GM12878 (cell line): Measurements from ENCODE around the gene B3GNT9. TPM values are rescaled to one million over a fixed set of nuclear protein-coding genes. Genes with fewer than 3 reads are reported as not detected.

ENCODE experiments used
- ATF7 ChIP-seq: fragments of 450-650 bp; IDR thresholded peaks from 2 replicates; pipeline ENCODE4 v1.6.1; 2016; ENCODE audit warnings: low read depth, mild to moderate bottlenecking
- BCL3 ChIP-seq: IDR thresholded peaks from 2 replicates; pipeline ENCODE4 v1.6.1; 2011; ENCODE audit warnings: borderline replicate concordance, low read depth, mild to moderate bottlenecking, moderate library complexity, low read length; ENCODE audit not compliant: insufficient read depth, poor library complexity, severe bottlenecking
- BHLHE40 ChIP-seq, 2 experiments: fragments of 450-650 bp in 1 of 2; IDR thresholded peaks; 2 replicates each; pipeline ENCODE4 v1.6.1; 2011 to 2017; ENCODE audit warnings: low read depth in 2 of 2, borderline replicate concordance in 1 of 2, improper control_type of control experiment in 1 of 2, low read length in 1 of 2, mild to moderate bottlenecking in 1 of 2
- CHD1 ChIP-seq: IDR thresholded peaks from 2 replicates; pipeline ENCODE4 v1.6.1; 2012; ENCODE audit warnings: low read depth, low read length, improper control_type of control experiment
- DPF2 ChIP-seq: fragments of 450-650 bp; IDR thresholded peaks from 2 replicates; pipeline ENCODE4 v1.6.1; 2017; ENCODE audit warnings: mild to moderate bottlenecking
- FOXK2 ChIP-seq: fragments of 450-650 bp; IDR thresholded peaks from 2 replicates; pipeline ENCODE4 v1.6.1; 2017; ENCODE audit warnings: mild to moderate bottlenecking, moderate library complexity
- IRF4 ChIP-seq: IDR thresholded peaks from 2 replicates; pipeline ENCODE4 v1.6.1; 2011; ENCODE audit warnings: low read depth, low read length
- KDM1A ChIP-seq: fragments of 200-600 bp; sonication (generic); IDR thresholded peaks from 2 replicates; pipeline ENCODE4 v1.6.1; 2016; ENCODE audit warnings: borderline replicate concordance
- MTA2 ChIP-seq: fragments of 450-650 bp; IDR thresholded peaks from 2 replicates; pipeline ENCODE4 v1.6.1; 2016; ENCODE audit warnings: low read depth, mild to moderate bottlenecking, moderate library complexity
- NFYA ChIP-seq: IDR thresholded peaks from 2 replicates; pipeline ENCODE4 v1.6.1; 2011; ENCODE audit warnings: low read depth, mild to moderate bottlenecking, low read length, improper control_type of control experiment, borderline replicate concordance
- NFYB ChIP-seq: IDR thresholded peaks from 2 replicates; pipeline ENCODE4 v1.6.1; 2011; ENCODE audit warnings: low read depth, mild to moderate bottlenecking, low read length, improper control_type of control experiment, moderate library complexity; ENCODE audit not compliant: insufficient read depth
- NR2C2 ChIP-seq: IDR thresholded peaks from 2 replicates; pipeline ENCODE4 v1.6.1; 2011; ENCODE audit warnings: borderline replicate concordance, low read depth; ENCODE audit not compliant: control insufficient read depth, insufficient read length
- PBX3 ChIP-seq: IDR thresholded peaks from 2 replicates; pipeline ENCODE4 v1.6.1; 2011; ENCODE audit warnings: mild to moderate bottlenecking, low read depth, low read length, moderate library complexity; ENCODE audit not compliant: insufficient replicate concordance
- RFX5 ChIP-seq: IDR thresholded peaks from 2 replicates; pipeline ENCODE4 v1.6.1; 2011; ENCODE audit warnings: low read depth, low read length, improper control_type of control experiment
- SKIL ChIP-seq: fragments of 450-650 bp; IDR thresholded peaks from 2 replicates; pipeline ENCODE4 v1.6.1; 2017; ENCODE audit warnings: mild to moderate bottlenecking, low read depth, inconsistent platforms; ENCODE audit not compliant: poor library complexity, severe bottlenecking
- SMAD1 ChIP-seq: fragments of 450-650 bp; IDR thresholded peaks from 2 replicates; pipeline ENCODE4 v1.6.1; 2018; ENCODE audit warnings: mild to moderate bottlenecking, low read depth; ENCODE audit not compliant: partially characterized antibody
- SP1 ChIP-seq: IDR thresholded peaks from one replicate; pipeline ENCODE4 v1.6.1; 2011; ENCODE audit warnings: low read depth, low read length
- SPI1 ChIP-seq: IDR thresholded peaks from 2 replicates; pipeline ENCODE4 v1.6.1; 2011; ENCODE audit warnings: low read depth, mild to moderate bottlenecking, low read length, moderate library complexity, borderline replicate concordance; ENCODE audit not compliant: insufficient read depth
- SUPT20H ChIP-seq: IDR thresholded peaks from 2 replicates; pipeline ENCODE4 v1.6.1; 2011; ENCODE audit warnings: low read depth, mild to moderate bottlenecking, low read length, moderate library complexity, borderline replicate concordance; ENCODE audit not compliant: control insufficient read depth
- TARDBP ChIP-seq: IDR thresholded peaks from 2 replicates; pipeline ENCODE4 v1.6.1; 2016; ENCODE audit warnings: borderline replicate concordance
- TCF7 ChIP-seq: IDR thresholded peaks from 2 replicates; pipeline ENCODE4 v1.6.1; 2014; ENCODE audit warnings: antibody characterized with exemption, borderline replicate concordance
- ZBTB4 ChIP-seq: fragments of 450-650 bp; formaldehyde crosslinking; IDR thresholded peaks from 2 replicates; pipeline ENCODE4 v1.4.0; 2022; ENCODE audit warnings: mild to moderate bottlenecking, moderate library complexity
- polyA plus RNA-seq, 11 experiments: library from polyadenylated mRNA; depleted of rRNA in 4 of 11; unstranded in 6 of 11; stranded (reverse) in 5 of 11; fragments of >200 nt; fragmentation: Nextera tagmentation in 4 of 11; fragmentation: Illumina TruSeq in 1 of 11; extraction: Ambion mirVana in 4 of 11; extraction: Trizol in 1 of 11; gene quantifications; 1 replicate in 1 of 11; 2 replicates in 10 of 11; pipeline versions ENCODE4 v1.2.1 to v1.2.3, GENCODE V29; 2011 to 2016; ENCODE audit warnings: inconsistent platforms in 2 of 11, missing spikeins in 2 of 11, low read depth in 1 of 11
- total RNA-seq, 4 experiments: library from RNA; depleted of rRNA in 3 of 4; stranded (reverse); fragments of >200 nt in 3 of 4; fragmentation: Illumina TruSeq in 1 of 4; extraction: Trizol in 1 of 4; gene quantifications; 2 replicates each; pipeline versions ENCODE4 v1.2.1 to v1.2.3, GENCODE V29; 2013 to 2021

B3GNT9 gene
- total and polyA plus RNA-seq, 10 of the 15 experiments (the other 5 are each of a cell fraction or from before 2014, with no cell fraction given), result 0.08 to 5.0 (median 1.9) TPM

- TF ChIP-seq SKIL (no peak), ATF7 (peak; percentile 38; the same call in 1 of the 2 replicates), TCF7 (no peak), RFX5 (no peak), NFYB (no peak), TARDBP (no peak), FOXK2 (no peak), SPI1 (peak; percentile 74), NR2C2 (no peak), KDM1A (no peak), IRF4 (no peak), DPF2 (peak; percentile 85), SP1 (no peak), SMAD1 (no peak), ZBTB4 (CRISPR knock-in tag) (no peak), MTA2 (0 out of 2 replicates have a peak, but pooled peaks have one; percentile 45), BCL3 (no peak), NFYA (no peak), BHLHE40 (IDR thresholded peaks at IDR 0.05; ENCODE audit: borderline replicate concordance in 1 of 2, low read depth in 2 of 2, low read length in 1 of 2) (peak; percentile 41 to 90; a peak in 3 of 4 replicates), CHD1 (no peak), PBX3 (no peak), SUPT20H (no peak)
Measured at GRCh38 chr16:67173808-67174705, 23.3 kb upstream of the B3GNT9 start (continued).
